OCI-LY7 (cell line): ENCODE results near the gene KCTD10.

Experiments
- EZH2phosphoT487 ChIP-seq: fragments of 200-600 bp; sonication (generic); IDR thresholded peaks from 2 replicates; pipeline ENCODE4 v1.6.1; 2018; ENCODE audit warnings: low read depth, borderline replicate concordance, mild to moderate bottlenecking, mixed run types, antibody characterized with exemption, low read length, moderate library complexity, mixed read lengths
- TF ChIP-seq, protein P1 (sequence below): fragments of 200-600 bp; sonication (generic); conservative IDR thresholded peaks from 2 replicates; pipeline ENCODE4 v1.5.1; 2014; ENCODE audit warnings: mild to moderate bottlenecking, antibody characterized with exemption, low read length, moderate library complexity, mixed read lengths

DNA sequence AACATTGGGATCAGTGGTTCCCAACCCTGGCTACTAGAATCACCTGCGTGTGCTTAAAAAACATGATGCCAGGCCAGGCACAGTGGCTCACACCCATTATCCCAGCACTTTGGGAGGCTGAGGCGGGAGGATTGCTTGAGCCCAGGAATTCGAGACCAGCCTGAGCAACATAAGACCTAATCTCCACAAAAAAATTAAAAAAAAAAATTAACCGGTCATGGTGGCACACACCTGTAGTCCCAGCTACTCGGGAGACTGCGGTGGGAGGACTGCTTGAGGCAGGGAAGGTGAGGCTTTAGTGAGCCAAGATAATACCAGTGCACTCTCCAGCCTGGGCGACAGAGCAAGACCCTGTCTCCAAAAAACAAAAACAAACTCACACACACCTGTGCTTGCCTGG is 2.0 kb downstream of the KCTD10 start:
- TF ChIP-seq, protein P1, sequence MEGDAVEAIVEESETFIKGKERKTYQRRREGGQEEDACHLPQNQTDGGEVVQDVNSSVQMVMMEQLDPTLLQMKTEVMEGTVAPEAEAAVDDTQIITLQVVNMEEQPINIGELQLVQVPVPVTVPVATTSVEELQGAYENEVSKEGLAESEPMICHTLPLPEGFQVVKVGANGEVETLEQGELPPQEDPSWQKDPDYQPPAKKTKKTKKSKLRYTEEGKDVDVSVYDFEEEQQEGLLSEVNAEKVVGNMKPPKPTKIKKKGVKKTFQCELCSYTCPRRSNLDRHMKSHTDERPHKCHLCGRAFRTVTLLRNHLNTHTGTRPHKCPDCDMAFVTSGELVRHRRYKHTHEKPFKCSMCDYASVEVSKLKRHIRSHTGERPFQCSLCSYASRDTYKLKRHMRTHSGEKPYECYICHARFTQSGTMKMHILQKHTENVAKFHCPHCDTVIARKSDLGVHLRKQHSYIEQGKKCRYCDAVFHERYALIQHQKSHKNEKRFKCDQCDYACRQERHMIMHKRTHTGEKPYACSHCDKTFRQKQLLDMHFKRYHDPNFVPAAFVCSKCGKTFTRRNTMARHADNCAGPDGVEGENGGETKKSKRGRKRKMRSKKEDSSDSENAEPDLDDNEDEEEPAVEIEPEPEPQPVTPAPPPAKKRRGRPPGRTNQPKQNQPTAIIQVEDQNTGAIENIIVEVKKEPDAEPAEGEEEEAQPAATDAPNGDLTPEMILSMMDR: no peak
- no peak for TF ChIP-seq EZH2phosphoT487
